ENCODE measurements around the gene NXPH4. TPM values are rescaled to one million over a fixed set of nuclear protein-coding genes. Genes with fewer than 3 reads are reported as not detected.

The NXPH4 gene
- total and polyA plus RNA-seq, 2 donors (not counting 1 experiment from before 2014, with no cell fraction given) = 3.5 to 8.6 TPM

DNA sequence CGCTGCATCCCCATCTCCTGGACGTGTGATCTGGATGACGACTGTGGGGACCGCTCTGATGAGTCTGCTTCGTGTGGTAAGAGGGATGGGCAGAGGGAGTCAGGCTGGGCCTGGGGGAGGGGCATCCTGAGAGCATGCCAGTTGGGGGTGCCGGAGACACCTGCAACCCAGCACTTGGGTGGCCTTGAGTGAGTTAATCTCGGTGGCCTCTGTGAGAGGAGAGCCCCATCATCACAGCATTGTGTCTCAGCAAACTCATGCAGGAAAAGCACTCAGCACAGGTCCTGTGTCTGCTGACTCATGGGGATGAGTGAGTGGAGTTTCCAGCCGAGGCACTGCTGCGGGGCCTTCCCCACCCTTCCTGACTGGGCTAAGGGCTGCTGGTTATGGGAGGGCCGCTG is 49.6 kb upstream of the NXPH4 start:
- no peak overlapping the region for H3K4me3 ChIP-seq (ENCODE audit: control extremely low read depth in 1 of 5, extremely low read depth in 1 of 5, insufficient read depth in 1 of 5, low read depth in 2 of 5, low read length in 4 of 5)
- ATAC-seq (ENCODE audit: low read depth) = no peak

DNA sequence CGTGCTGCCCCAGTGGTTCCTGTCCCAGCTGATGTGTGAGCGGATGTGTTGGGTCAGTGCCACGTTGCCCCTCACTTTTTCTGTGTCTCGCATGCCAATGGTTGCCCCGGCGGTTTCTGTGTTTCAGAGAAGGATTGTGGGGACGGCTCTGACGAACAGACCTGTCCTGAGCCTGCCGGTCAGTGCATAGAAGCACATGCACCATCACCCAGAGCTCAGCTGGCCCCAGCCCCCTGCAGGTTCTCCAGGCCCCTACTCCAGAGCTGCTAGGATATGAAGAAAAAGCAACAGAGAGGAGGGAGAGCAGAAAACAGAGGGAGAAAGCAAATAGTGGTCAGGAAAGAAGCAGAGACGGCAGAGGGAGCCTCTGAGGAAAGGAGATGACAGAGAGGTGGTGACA is 48.5 kb upstream of the NXPH4 start:
- Mint-ChIP-seq H3K9me3 (ENCODE audit: insufficient read depth) (no peaks in the 10 kb centered on the region), H3K4me1 (no peaks in the 10 kb centered on the region), H3K27ac (peak overlapping the region; percentile 41), H3K27me3 (peaks cover 8% of the 10 kb centered on the region), H3K4me3 (no peak overlapping the region)
- H3K9ac ChIP-seq (ENCODE audit: low read length) = no peak overlapping the region
- H3K4me3 ChIP-seq (ENCODE audit: control extremely low read depth in 1 of 5, extremely low read depth in 1 of 5, insufficient read depth in 1 of 5, low read depth in 2 of 5, low read length in 4 of 5) = no peak overlapping the region
- H3K36me3 ChIP-seq (replicated peaks in 1 of 2; ENCODE audit: control extremely low read depth in 1 of 2, control insufficient read depth in 1 of 2, extremely low read depth in 1 of 2, insufficient read depth in 2 of 2, low read length in 1 of 2) = no peaks in the 10 kb centered on the region
- no peaks in the 10 kb centered on the region for H3K79me2 ChIP-seq (ENCODE audit: control insufficient read depth, insufficient read depth, low read length)
- ATAC-seq (ENCODE audit: low read depth) (no peak), DNase-seq (no peak)
- H3K9me3 ChIP-seq (ENCODE audit: control extremely low read depth in 1 of 3, control insufficient read depth in 2 of 3, insufficient read depth in 1 of 3, low read length in 2 of 3) = no peaks in the 10 kb centered on the region
- ChIA-PET POLR2A (no interaction called here), CTCF (interaction anchor here (1.2 kb wide), 1 partner anchor 15 kb away, joined by 5 read pairs; no protein-coding TSS in a partner anchor)
- no peaks in the 10 kb centered on the region for H3K4me1 ChIP-seq (ENCODE audit: control insufficient read depth in 2 of 2, insufficient read depth in 2 of 2, low read length in 2 of 2)
- WGBS (ENCODE audit: insufficient coverage) = 91% methylated on average over 9 of the region's 10 CpGs
- no peaks in the 10 kb centered on the region for H3K27me3 ChIP-seq (replicated peaks in 1 of 4; ENCODE audit: control extremely low read depth in 1 of 4, control insufficient read depth in 3 of 4, insufficient read depth in 4 of 4, low read length in 3 of 4)
- no peak overlapping the region for H2AFZ ChIP-seq (ENCODE audit: insufficient read depth, low read depth, low read length, poor library complexity, severe bottlenecking)
- H4K20me1 ChIP-seq (ENCODE audit: control insufficient read depth, insufficient read depth, low read length, poor library complexity, severe bottlenecking) = no peaks in the 10 kb centered on the region
- H3K4me2 ChIP-seq (replicated peaks; ENCODE audit: low read depth, low read length, poor library complexity, severe bottlenecking) = no peak overlapping the region
- H3K27ac ChIP-seq (ENCODE audit: low read length in 2 of 2) = no peak overlapping the region
- intact Hi-C loops (cut with micrococcal nuclease) = no loop called here
- TF ChIP-seq, protein P1, sequence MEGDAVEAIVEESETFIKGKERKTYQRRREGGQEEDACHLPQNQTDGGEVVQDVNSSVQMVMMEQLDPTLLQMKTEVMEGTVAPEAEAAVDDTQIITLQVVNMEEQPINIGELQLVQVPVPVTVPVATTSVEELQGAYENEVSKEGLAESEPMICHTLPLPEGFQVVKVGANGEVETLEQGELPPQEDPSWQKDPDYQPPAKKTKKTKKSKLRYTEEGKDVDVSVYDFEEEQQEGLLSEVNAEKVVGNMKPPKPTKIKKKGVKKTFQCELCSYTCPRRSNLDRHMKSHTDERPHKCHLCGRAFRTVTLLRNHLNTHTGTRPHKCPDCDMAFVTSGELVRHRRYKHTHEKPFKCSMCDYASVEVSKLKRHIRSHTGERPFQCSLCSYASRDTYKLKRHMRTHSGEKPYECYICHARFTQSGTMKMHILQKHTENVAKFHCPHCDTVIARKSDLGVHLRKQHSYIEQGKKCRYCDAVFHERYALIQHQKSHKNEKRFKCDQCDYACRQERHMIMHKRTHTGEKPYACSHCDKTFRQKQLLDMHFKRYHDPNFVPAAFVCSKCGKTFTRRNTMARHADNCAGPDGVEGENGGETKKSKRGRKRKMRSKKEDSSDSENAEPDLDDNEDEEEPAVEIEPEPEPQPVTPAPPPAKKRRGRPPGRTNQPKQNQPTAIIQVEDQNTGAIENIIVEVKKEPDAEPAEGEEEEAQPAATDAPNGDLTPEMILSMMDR (IDR thresholded peaks at IDR 0.05) = no peak
- TF ChIP-seq EZH2 (IDR thresholded peaks at IDR 0.05; ENCODE audit: borderline replicate concordance, insufficient read depth, low read depth, low read length, poor library complexity, severe bottlenecking) = no peak

More for the DNA sequence above, 49.6 kb upstream of the NXPH4 start:
- Histone ChIP-seq H2AFZ (ENCODE audit: insufficient read depth, low read depth, low read length, poor library complexity, severe bottlenecking) (no peak overlapping the region), H3K4me2 (replicated peaks; ENCODE audit: low read depth, low read length, poor library complexity, severe bottlenecking) (no peak overlapping the region), H3K27ac (ENCODE audit: low read length in 2 of 2) (no peak overlapping the region), H4K20me1 (ENCODE audit: control insufficient read depth, insufficient read depth, low read length, poor library complexity, severe bottlenecking) (no peaks in the 10 kb centered on the region), H3K9me3 (ENCODE audit: control extremely low read depth in 1 of 3, control insufficient read depth in 2 of 3, insufficient read depth in 1 of 3, low read length in 2 of 3) (no peaks in the 10 kb centered on the region), H3K9ac (ENCODE audit: low read length) (no peak overlapping the region), H3K27me3 (replicated peaks in 1 of 4; ENCODE audit: control extremely low read depth in 1 of 4, control insufficient read depth in 3 of 4, insufficient read depth in 4 of 4, low read length in 3 of 4) (no peaks in the 10 kb centered on the region), H3K79me2 (ENCODE audit: control insufficient read depth, insufficient read depth, low read length) (no peaks in the 10 kb centered on the region), H3K4me1 (ENCODE audit: control insufficient read depth in 2 of 2, insufficient read depth in 2 of 2, low read length in 2 of 2) (no peaks in the 10 kb centered on the region), H3K36me3 (replicated peaks in 1 of 2; ENCODE audit: control extremely low read depth in 1 of 2, control insufficient read depth in 1 of 2, extremely low read depth in 1 of 2, insufficient read depth in 2 of 2, low read length in 1 of 2) (no peaks in the 10 kb centered on the region)
- Mint-ChIP-seq H3K27me3 (peaks cover 6% of the 10 kb centered on the region), H3K27ac (no peak overlapping the region), H3K4me3 (no peak overlapping the region), H3K4me1 (no peaks in the 10 kb centered on the region), H3K9me3 (ENCODE audit: insufficient read depth) (no peaks in the 10 kb centered on the region)
- no peak for DNase-seq
- TF ChIP-seq, protein P1 (IDR thresholded peaks at IDR 0.05) = no peak
- no peak for TF ChIP-seq EZH2 (IDR thresholded peaks at IDR 0.05; ENCODE audit: borderline replicate concordance, insufficient read depth, low read depth, low read length, poor library complexity, severe bottlenecking)
- CTCF ChIA-PET = no interaction called here
- WGBS (ENCODE audit: insufficient coverage) = 62% methylated on average over 10 of the region's 10 CpGs
- POLR2A ChIA-PET = no interaction called here
- intact Hi-C loops (cut with micrococcal nuclease) = no loop called here

Measured in B cell (primary cell).